G401 (cell line): ENCODE measurements around the gene PAX6. TPM values are rescaled to one million over a fixed set of nuclear protein-coding genes. Genes with fewer than 3 reads are reported as not detected.
A peak's percentile ranks its signal among the peaks of the same experiment; 100 is the strongest.

Source experiments
- DNase-seq: peaks from one replicate; pipeline ENCODE4 v3.0.0-alpha.2; 2015; ENCODE audit warnings: low spot score
- in situ Hi-C: cut with HindIII; loops from 2 replicates; pipeline ENCODE4 v1.10.0; 2016; ENCODE audit warnings: low sequenced_read_pairs, mixed read lengths
- total RNA-seq: library from RNA; depleted of rRNA; stranded (reverse); fragments of >200 nt; shearing (Covaris generic); gene quantifications from 2 replicates; pipeline ENCODE4 v1.2.3, GENCODE V29; 2014

The PAX6 gene
- total RNA-seq, 1 experiment from 2014 or later, result 2.7 TPM

- in situ Hi-C loops, result no loop called here
These were observed 12.7 kb upstream of the PAX6 start for GRCh38 chr11:31823644-31824331.

DNA sequence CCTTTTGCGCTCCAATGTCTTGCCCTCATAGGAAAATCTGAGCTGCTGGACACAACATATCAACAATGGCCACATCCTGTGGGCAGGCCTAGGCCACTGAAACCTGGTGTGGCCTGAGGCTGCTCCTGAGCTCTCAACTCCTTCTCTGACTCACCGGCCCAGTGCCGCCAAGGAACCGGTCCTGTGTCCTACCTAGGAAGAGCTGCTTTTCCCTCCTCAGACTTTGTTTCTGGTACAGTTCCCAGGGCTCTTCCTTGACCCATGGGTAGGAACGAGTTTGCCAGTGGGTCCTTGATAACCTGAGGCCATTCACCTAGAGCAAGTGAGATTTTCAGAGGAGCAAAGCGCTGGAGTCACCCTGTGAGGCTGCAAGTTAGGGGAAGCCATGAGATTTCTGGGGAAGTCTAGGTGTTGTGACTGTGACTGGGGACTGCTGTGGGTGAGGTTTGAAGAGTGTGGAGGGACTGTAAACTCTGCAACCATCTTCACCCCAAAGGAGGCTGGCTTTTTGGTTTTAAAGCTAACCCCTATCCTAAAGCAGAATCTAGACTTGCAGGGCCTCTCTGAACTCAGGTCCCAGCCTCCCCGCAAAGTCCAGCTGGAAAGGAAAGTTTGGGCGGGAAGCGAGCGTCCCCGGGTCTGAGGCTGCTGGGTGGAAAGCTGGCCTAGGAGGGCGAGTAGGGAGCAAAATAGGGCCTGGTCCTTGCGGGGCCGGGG is 12.0 kb upstream of the PAX6 start:
- in situ Hi-C loops, result no loop called here

More at GRCh38 chr11:31823644-31824331, 12.7 kb upstream of the PAX6 start:
- DNase-seq, result no peak

DNA sequence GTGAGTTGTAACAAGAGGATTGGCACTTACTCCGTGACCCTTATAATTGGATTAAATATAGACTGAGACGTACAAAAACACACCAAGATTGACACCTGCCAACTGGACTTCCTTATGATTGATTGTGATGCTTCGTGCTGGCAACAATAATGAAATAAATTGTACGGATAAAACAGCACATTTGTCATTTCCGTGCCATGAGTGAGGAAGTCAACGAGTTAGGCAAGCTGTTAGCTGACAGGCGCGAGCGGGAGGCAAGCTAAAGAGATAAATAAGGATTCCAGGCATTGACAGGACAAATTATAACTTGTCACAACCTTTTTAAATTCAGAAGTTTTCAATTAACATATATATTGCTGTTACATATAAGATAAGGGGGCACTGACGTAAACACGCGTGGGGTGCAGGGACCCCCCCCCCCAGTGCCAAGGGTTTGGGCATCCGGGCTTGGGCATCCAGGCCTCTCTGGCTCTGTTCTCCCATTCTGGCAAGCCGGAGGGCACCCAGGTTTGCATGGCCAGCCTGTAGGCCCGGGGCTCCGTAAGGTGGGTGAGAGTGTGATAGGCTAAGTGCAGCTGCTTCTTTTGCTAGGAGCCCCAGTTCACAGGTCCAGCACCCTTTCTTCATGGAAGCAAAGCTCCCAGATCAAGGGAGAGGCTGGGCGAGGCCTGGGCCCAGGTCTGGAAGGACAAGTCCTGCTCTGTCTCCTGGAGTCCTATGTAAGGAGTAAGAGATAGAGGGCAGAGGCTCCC is 11.2 kb upstream of the PAX6 start:
- DNase-seq, result no peak
- in situ Hi-C loops, result no loop called here

More for the DNA sequence above, 12.0 kb upstream of the PAX6 start:
- DNase-seq, result no peak

GRCh38 chr11:31821766-31822165 is 10.6 kb upstream of the PAX6 start:
- DNase-seq, result no peak
- in situ Hi-C loops, result no loop called here

- in situ Hi-C loops, result no loop called here
- no peak for DNase-seq
These were observed 10.2 kb upstream of the PAX6 start for GRCh38 chr11:31821235-31821764.

GRCh38 chr11:31820438-31820818 is 9.3 kb upstream of the PAX6 start:
- in situ Hi-C loops, result no loop called here
- DNase-seq, result no peak

DNA sequence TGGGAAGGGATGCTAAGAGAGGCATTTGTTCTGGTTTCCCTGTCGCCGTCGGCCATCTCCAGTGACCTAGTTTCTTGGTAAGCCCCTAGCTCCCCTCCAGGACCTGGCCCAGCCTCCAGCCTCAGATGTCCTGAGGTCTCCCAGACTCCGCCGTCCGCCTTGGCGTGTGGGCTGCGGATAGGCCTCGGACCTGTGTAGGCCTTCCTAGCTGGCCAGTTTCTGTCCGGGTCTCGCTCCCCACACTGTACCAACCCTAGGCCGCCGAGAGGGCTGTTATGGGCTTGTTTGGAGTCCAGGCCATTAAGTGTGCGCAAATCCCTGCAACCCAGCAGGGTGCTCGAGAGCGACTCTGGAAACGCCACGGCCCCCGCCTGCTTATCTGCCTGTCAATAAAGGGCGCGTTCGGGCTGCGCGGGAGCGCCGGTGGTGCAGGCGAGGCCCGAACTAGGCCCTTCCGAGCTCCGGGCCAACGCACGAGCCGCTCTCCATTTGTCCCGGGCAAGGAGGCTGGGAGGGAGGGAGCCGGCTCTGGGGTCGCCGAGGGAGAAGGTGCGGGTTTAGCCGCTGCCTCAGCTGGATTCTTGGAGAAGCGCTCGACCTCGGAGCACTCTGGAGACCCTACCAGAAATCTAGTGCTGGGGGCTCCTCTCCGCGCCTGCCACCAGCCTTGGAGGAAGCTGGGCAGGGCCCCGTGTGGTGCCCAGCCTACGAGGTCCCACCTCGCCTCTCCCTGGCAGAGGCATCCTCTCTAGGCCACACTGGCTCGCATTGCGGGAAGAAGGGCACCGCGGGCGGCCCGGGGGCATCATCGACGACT is 8.7 kb upstream of the PAX6 start:
- DNase-seq, result no peak
- in situ Hi-C loops, result no loop called here

DNA sequence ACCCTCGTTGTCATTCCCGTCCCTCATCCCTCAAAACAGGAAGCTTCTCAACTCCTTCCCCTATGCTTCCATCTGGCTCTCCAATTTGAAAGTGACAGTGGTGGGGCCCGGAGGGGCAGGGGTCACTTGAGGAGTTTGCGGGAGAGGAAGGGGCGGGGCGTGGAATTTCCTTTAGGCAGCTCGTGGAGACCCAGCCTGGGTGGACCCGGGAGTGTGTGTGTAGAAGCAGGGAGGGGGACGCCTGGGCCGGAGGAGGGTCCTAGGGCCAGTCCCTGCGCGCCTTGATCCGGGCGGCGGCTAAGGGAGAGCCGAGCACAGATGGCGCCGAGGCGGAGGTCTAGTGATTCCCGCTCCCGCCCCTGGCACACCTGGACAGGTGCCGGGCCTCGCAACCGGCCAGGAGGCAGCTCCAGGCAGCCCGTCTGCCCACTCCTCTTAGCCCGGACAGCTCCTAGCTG is 7.8 kb upstream of the PAX6 start:
- DNase-seq, result no peak
- in situ Hi-C loops, result no loop called here

DNA sequence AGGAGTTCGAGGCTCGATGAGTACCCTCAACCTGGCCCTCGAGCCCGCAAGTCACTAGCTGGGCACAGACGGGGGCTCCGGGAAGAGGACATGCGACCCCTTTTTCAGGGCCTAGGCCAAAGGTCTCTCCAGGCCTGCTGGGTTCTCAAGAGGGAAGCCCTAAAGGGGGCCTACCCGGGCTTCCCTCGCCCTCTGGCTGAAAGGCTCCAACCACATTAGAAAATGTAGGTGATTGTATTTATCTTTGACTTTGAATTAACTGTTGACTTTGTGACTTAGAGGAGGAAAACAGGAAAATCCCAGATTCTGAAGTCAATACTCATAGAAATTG is 7.3 kb upstream of the PAX6 start:
- in situ Hi-C loops, result no loop called here
- DNase-seq, result no peak

- peak; percentile 85 for DNase-seq
- in situ Hi-C loops, result no loop called here
These were observed 6.7 kb upstream of the PAX6 start for GRCh38 chr11:31817621-31818424.

GRCh38 chr11:31817054-31817620 is 6.0 kb upstream of the PAX6 start:
- in situ Hi-C loops, result no loop called here
- DNase-seq, result peak; percentile 41

DNA sequence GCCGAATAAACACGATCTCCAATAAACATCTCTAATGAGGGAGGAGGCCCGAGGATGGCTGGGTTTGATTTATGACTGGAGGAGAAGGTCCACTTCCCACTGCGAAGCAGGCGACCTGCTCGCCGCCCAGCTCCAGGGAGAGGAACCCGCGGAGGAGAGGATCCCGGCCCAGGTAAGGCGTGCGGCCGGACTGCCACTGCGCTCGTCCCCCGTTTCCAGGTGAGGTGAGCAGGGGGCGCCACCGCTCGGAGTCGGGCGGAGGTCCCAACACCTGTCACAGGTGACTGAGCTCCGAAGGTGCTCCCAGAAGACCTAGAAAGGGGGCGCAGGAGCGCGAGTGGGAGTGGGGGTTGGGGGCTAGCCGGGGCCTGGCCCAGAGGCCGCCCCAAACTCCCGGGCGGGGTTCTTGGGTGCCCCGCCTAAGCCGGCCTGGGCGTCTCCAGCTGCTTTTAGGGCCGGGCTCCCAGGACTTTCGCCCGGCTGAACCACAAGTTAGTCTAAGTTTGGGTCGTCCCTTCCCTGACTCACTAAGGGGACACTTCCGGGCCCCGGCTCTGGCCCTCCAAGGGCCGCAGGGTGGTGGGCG is 5.4 kb upstream of the PAX6 start:
- in situ Hi-C loops, result no loop called here
- peak; percentile 59 for DNase-seq

DNA sequence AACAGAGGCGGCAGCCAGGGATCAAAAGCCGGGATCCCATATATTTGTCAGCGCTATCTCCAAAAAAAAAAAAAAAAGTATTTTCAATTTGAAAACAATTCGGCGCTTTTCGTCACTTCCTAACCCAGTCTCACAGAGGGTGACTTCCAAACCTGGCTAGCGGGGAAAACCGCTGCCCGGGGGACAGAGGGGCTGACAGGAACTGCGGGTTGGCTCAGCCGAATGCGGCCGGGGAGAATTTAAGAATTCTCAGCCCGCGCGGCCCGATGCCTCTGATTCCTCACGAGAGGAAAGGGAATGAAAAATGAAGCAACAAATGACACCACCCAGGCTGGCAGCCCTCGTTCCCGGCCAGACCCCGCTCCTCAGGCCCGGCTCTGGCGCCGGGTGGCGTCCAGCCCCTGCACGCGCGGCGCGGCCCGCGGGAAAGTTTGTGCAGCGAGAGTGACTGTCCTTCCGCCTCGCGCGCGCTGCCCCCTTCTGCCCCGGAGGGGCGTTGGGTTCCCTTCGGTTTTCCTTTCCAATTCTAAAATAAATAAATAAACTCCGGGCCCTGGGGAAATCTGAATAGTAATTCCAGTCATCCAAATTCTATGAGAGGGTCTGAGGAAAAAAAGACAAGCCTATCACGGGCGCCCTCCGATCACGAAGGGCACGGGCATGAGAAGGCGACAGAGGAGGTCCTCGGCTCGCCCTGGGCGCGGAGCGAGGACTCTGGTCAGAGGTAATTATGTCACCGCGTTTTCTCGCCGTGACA is 4.8 kb upstream of the PAX6 start:
- in situ Hi-C loops, result no loop called here
- DNase-seq, result peak; percentile 48

- DNase-seq, result peak; percentile 57
- in situ Hi-C loops, result no loop called here
These were observed 3.2 kb upstream of the PAX6 start for GRCh38 chr11:31814176-31814868.

DNA sequence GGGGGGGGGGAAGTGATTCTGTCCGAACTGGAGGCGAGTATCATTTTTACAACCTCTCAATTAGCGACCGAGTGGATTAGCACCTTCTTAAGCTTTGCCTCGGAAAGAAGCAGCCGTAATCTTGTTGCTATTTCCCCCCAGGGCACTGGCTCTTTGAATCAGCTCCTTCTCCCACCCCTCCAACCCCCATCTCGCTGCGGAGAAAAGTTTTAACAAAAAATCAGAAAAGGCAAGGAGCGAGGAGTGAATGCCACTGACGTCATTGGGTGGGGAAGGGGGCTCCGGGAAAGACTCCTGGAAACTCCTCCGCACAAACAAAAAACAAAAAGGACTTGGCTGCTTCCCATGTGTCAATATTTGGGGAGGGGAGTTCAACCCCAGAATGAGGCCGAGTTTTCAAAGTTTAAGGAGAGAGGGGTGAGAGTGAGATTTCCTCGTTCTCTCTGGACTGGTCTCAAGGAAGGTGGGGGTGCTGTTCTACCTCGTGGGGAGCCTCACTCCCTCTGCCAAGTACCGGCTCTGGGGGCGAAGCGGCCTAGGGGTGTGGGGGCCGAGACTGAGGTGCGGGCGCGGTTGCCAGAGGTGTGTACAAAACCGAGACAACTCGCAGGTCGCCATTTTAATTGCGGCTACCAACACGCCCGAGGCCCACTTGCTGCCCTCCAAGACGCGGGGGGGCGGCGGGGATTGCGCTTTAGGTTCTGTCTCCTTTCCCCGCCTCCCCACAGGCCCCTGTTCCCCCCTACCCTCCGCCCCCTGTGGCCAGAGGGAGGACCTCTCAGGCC is 2.5 kb upstream of the PAX6 start:
- in situ Hi-C loops, result no loop called here
- peak; percentile 55 for DNase-seq
